Activated naive CD8-positive, alpha-beta T cell treated with anti-CD3 and anti-CD28 coated beads, Interleukin-2, amount 50 U/mL, for 16 hours (primary cell): Measurements from ENCODE around the gene VAPB.

Experiments
- DNase-seq: peaks from one replicate; pipeline ENCODE4 v3.0.0-alpha.2; 2020; ENCODE audit warnings: low read depth, low spot score

Gene VAPB

GRCh38 chr20:58377766-58378401 is 11.1 kb upstream of the VAPB start:
- DNase-seq, result no peak

- no peak for DNase-seq
Measured at GRCh38 chr20:58378704-58379103, 10.3 kb upstream of the VAPB start.

- DNase-seq, result no peak
Measured at GRCh38 chr20:58381627-58382026, 7.4 kb upstream of the VAPB start.

GRCh38 chr20:58382096-58382495 is 6.9 kb upstream of the VAPB start:
- DNase-seq, result no peak

- no peak for DNase-seq
Measured at GRCh38 chr20:58384821-58385220, 4.2 kb upstream of the VAPB start.

- no peak for DNase-seq
Measured at GRCh38 chr20:58388028-58388601, 914 bp upstream of the VAPB start.

- no peak for DNase-seq
Measured at GRCh38 chr20:58389324-58389967, 417 bp downstream of the VAPB start.

GRCh38 chr20:58389968-58390658 is 1.1 kb downstream of the VAPB start:
- no peak for DNase-seq

- no peak for DNase-seq
Measured at GRCh38 chr20:58390659-58391035, 1.6 kb downstream of the VAPB start.

GRCh38 chr20:58392286-58392685 is 3.3 kb downstream of the VAPB start:
- no peak for DNase-seq

GRCh38 chr20:58393299-58393698 is 4.3 kb downstream of the VAPB start:
- no peak for DNase-seq

- DNase-seq, result no peak
Measured at GRCh38 chr20:58394801-58395200, 5.8 kb downstream of the VAPB start.

- no peak for DNase-seq
Measured at GRCh38 chr20:58395604-58396003, 6.6 kb downstream of the VAPB start.

GRCh38 chr20:58397429-58397828 is 8.4 kb downstream of the VAPB start:
- no peak for DNase-seq

GRCh38 chr20:58398254-58398653 is 9.2 kb downstream of the VAPB start:
- no peak for DNase-seq

- no peak for DNase-seq
Measured at GRCh38 chr20:58399926-58400325, 10.9 kb downstream of the VAPB start.

GRCh38 chr20:58401162-58401561 is 12.1 kb downstream of the VAPB start:
- DNase-seq, result no peak

GRCh38 chr20:58402305-58402704 is 13.3 kb downstream of the VAPB start:
- no peak for DNase-seq

- DNase-seq, result no peak
Measured at GRCh38 chr20:58402827-58403226, 13.8 kb downstream of the VAPB start.

- DNase-seq, result no peak
Measured at GRCh38 chr20:58403272-58403671, 14.2 kb downstream of the VAPB start.

GRCh38 chr20:58405504-58406291 is 16.7 kb downstream of the VAPB start:
- no peak for DNase-seq

GRCh38 chr20:58406422-58407001 is 17.5 kb downstream of the VAPB start:
- DNase-seq, result no peak
